Stimulated activated CD4-positive, alpha-beta T cell treated with anti-CD3 and anti-CD28 coated beads, TNF-alpha, amount 100 ng/mL, for 4 hours (primary cell): Measurements from ENCODE around the gene RPA3.
A peak's percentile ranks its signal among the peaks of the same experiment; 100 is the strongest.

Experiments
- DNase-seq, 3 experiments: peaks; one replicate each; pipeline ENCODE4 v3.0.0-alpha.2; 2020; ENCODE audit warnings: low read depth in 3 of 3

Gene RPA3

GRCh38 chr7:7732621-7733281 is 14.3 kb upstream of the RPA3 start:
- DNase-seq: no peak

DNA sequence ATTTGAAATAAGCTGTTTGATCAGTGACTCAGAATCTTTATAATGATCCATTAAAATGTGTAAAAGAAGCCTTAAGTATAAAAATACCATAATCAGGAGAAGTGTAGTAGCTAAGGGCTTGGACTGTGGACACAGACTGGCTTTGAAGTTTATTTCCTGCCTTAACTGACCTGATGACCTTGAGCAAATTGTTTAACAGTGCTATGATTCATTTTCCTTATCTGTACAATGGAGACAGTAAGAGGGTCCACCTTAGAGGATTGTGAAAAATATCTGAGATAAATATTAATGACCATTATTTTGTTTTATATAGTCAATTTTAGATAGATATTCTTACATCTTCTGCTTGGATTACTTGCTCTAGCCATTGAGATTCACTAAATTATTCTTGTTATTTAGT is 13.3 kb upstream of the RPA3 start:
- DNase-seq: no peak

- no peak for DNase-seq
Measured at GRCh38 chr7:7720750-7721621, 2.6 kb upstream of the RPA3 start.

GRCh38 chr7:7720193-7720592 is 1.8 kb upstream of the RPA3 start:
- no peak for DNase-seq

DNA sequence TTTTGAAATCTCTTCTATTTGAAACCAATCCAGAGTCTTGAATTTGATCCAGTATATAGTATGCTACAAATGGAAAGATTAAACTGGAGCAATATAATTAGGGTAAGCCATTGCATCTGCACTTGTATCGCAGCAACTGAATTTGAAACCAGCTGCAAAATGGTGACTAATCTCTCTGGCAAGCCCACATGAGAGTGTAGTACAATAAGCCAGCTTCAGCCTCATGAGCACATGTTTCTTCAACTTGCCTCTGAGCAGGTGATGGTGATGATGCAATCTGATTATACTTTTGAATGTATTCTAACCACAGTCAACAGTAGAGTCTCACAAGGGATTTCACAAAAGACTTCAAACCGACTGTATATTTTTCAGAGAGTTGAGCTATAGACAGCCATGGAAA is 829 bp upstream of the RPA3 start:
- peak in 1 of 3 experiments; percentile 15 for DNase-seq

DNA sequence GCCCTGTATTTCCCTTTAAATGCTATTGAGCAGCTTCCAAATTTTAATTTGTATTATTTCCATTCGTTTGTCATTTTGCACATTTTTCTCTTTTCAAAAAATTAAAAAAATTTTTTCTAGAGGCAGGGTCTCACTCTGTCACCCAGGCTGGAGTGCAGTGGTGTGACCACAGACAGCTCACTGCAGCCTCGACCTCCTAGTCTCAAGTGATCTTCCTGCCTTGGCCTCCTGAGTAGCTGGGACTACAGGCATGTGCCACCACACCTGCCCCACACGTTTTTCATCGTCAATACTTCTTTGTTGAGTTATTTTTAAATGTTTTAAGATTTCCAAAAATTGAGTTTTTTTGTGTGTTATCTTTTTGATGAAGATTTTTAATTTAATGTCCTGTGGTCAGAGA is 4.7 kb downstream of the RPA3 start:
- DNase-seq: no peak

GRCh38 chr7:7710469-7710868 is 7.9 kb downstream of the RPA3 start:
- no peak for DNase-seq

GRCh38 chr7:7709291-7709690 is 9.1 kb downstream of the RPA3 start:
- no peak for DNase-seq

GRCh38 chr7:7707806-7708205 is 10.6 kb downstream of the RPA3 start:
- DNase-seq: no peak

GRCh38 chr7:7707246-7707645 is 11.2 kb downstream of the RPA3 start:
- DNase-seq: no peak

GRCh38 chr7:7706556-7707172 is 11.7 kb downstream of the RPA3 start:
- no peak for DNase-seq

DNA sequence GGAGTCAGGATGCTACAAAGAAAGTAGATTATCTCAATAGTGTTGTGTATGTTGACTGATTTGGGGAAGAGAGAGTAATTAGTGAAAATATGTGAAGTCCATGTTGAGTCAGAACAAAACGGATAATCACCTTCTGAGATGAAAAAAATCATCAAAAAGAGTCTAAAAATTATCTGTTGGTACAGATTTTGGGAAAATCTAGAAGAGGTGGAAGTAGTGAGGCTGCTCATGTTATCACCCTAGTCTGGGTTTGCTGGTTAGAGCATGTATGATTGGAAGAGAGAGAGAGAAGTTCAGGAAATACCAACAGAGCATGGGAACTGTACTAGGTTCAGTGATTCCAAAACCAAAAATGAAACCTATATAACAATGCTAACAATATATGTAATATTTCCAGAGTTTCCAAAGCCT is 12.3 kb downstream of the RPA3 start:
- no peak for DNase-seq

- no peak for DNase-seq
Measured at GRCh38 chr7:7705318-7705717, 13.1 kb downstream of the RPA3 start.

DNA sequence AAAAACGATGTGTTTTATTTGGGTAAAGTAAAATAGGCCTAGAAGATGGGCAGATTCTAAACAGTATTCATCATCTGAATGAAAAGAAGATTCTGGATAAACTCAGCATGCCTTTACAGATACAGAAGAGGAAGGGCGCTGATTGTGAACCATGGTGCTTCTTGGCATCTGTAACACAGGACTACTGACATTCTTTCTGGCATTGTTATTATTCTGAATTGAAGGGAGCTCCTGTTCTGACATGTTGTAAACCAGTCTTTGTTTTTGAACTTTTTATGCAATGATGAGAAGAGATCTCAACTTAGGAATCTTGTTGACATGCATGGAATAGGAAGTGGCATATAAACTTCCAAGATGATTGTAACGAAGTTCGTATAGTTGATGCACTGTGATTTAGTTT is 13.5 kb downstream of the RPA3 start:
- DNase-seq: no peak

- no peak for DNase-seq
Measured at GRCh38 chr7:7703427-7703826, 15.0 kb downstream of the RPA3 start.

DNA sequence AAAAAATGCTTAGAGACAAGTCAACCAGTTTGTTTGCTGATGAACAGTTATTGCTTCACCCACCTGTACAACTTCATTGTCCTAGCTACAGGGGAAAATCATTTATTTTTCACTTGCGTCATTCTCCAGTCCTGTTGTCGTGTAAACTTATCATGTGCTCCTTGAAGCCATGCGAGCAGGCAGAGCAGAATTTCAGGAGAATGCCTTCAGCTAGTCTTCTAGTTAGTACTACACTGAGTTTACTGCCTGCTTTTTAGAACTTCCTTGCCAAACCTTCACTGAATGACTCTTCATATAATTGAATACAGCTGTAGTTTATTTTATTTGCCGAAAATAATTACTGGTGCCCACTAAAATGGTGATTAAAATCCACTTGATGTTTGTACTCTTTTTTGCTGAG is 15.6 kb downstream of the RPA3 start:
- no peak for DNase-seq

GRCh38 chr7:7701527-7701926 is 16.9 kb downstream of the RPA3 start:
- no peak for DNase-seq

DNA sequence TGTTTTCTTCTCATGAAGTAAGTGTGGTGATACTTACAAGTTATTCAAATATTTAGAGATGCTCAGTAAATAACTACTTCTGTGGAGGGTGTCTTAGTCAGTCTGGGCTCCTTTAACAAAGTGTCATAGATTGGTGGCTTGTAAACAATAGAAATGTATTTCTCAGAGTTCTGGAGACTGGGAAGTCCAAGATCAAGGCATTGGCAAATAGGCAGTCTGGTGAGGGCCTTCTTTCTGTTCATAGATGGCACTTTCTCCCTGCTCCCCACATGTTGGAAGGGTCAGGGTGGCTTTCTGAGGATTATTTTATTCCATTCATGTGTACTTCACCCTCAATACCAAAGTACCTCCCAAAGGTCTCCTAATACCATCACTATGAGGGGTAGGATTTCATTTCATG is 18.4 kb downstream of the RPA3 start:
- no peak for DNase-seq

DNA sequence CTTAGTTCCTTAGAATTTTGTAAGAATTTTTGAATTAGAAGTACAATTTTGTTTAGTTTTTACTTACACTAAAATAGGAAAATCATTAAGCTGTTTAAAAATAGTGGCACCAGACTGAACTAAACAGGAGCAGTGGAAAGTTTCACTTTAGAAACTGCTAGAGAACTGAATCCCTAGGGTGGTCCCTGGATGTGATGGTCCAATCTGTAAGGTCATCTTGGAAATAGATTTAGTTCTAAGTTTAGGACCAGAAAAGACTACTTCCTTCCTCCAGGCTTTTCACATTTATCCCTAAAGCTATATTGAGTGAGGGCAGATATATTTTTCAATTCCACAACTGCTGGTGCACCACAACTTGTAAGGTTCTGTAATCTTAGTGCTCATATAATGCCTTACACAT is 19.0 kb downstream of the RPA3 start:
- no peak for DNase-seq

DNA sequence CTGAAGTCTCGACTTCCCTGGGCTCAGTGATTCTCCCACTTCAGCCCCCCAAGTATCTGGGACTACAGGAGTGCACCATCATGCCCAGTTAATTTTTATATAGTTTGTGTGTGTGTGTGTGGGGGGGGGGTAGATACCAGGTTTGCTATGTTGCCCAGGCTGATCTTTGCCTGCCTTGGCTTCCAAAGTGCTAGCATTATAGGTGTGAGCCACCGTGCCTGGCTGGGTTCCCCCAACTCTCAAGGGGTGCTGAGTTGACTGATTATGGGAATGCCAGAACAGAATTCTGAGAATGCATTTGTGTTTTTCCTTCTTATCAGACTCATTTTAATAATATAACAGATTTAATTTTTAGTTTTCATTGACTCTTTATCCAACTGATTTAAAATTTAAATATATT is 19.5 kb downstream of the RPA3 start:
- DNase-seq: no peak

DNA sequence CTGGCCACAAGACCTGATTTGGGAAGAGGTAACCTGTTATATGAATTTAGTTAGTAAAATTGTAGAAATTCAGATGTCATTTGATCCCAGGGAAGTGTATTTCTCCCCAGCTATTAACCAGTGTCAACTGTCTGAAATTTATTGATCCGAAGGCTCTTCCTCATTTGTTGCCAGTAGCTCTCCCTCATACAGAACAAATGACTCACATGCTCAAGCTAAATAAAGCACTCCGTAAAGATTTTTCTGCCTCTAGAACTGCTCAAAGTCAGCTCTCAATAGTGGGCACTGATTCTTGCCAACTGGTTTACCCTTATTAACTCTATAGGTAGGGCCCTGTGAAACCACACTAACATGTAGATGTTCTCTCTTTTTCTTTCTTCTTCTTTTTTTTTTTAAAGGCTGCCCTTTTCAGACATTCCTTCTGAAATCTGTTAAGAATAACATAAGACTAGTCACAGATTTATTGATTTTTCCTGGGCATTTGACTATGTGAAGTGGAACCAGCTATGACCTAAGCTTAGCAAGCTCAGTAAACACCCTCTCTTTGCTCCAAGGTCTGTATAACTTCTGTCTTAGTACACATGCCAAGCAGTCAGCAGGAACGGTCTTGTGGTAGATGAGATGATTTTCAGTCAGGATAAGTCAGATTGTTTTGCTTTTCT is 21.8 kb downstream of the RPA3 start:
- no peak for DNase-seq

DNA sequence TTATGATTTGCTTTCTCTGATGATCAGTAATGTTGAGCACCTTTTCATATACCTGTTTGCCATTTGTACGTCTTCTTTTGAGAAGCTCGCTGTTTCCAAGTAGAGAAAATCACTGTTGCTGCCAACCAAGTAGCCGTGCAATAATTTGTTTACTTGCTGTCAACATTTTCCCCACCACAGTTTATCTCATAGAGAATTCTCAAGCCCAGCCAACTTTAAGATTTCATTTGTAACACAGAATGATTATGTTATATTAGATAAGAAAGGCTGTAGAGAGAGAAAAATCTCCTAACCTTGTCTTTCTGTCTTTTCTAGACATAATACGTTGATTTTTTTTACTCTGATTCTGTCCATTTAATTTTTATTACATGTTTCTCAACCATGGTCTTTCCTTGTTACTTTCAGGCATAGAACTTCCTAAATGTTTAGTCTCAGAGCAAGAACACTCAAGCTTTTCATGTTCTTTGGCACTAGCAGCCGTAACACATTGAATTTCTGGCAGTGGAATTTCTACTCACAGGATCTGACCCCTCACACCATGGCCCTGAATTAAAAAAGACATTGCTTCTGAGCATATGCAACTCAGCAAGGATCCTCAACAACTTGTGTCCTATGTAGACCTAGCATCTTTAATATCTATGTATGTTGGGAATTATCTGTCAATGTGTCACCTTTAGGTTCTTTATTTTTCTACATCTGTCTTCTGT is 23.1 kb downstream of the RPA3 start:
- DNase-seq: no peak
